SK-N-SH treated with all-trans-retinoic acid at 6 μM for 48 hours (cell line): ENCODE data around the gene FCER2.

Source experiments
- ESRRG ChIP-seq: fragments of 250-450 bp; sonication (Bioruptor Pico); IDR thresholded peaks from 2 replicates; pipeline ENCODE4 v1.6.1; 2021; ENCODE audit warnings: mild to moderate bottlenecking
- GLIS3 ChIP-seq: fragments of 250-450 bp; sonication (Bioruptor Pico); IDR thresholded peaks from 2 replicates; pipeline ENCODE4 v1.5.0; 2020; ENCODE audit warnings: mild to moderate bottlenecking, moderate library complexity
- ISL1 ChIP-seq: fragments of 250-450 bp; sonication (Bioruptor Pico); IDR thresholded peaks from 2 replicates; pipeline ENCODE4 v2.1.2; 2022; ENCODE audit warnings: mild to moderate bottlenecking, moderate library complexity
- OSR1 ChIP-seq: fragments of 250-450 bp; sonication (Bioruptor Pico); IDR thresholded peaks from 2 replicates; pipeline ENCODE4 v1.8.0; 2022; ENCODE audit warnings: moderate library complexity, mild to moderate bottlenecking, inconsistent platforms
- SNAI2 ChIP-seq: fragments of 250-450 bp; sonication (Bioruptor Pico); IDR thresholded peaks from 2 replicates; pipeline ENCODE4 v1.5.0; 2020; ENCODE audit warnings: mild to moderate bottlenecking, moderate library complexity
- TCF4 ChIP-seq: fragments of 250-450 bp; sonication (Bioruptor Pico); IDR thresholded peaks from 2 replicates; pipeline ENCODE4 v1.8.0; 2021; ENCODE audit warnings: mild to moderate bottlenecking, moderate library complexity, borderline replicate concordance
- TOX ChIP-seq: fragments of 250-450 bp; sonication (Bioruptor Pico); IDR thresholded peaks from 2 replicates; pipeline ENCODE4 v1.8.0; 2021; ENCODE audit warnings: mild to moderate bottlenecking, moderate library complexity, borderline replicate concordance
- ZFP30 ChIP-seq: fragments of 450-650 bp; formaldehyde crosslinking; IDR thresholded peaks from 2 replicates; pipeline ENCODE4 v1.5.0; 2022; ENCODE audit warnings: mild to moderate bottlenecking, moderate library complexity
- ZNF70 ChIP-seq: fragments of 450-650 bp; formaldehyde crosslinking; IDR thresholded peaks from 2 replicates; pipeline ENCODE4 v1.5.0; 2020; ENCODE audit warnings: mild to moderate bottlenecking, moderate library complexity

DNA sequence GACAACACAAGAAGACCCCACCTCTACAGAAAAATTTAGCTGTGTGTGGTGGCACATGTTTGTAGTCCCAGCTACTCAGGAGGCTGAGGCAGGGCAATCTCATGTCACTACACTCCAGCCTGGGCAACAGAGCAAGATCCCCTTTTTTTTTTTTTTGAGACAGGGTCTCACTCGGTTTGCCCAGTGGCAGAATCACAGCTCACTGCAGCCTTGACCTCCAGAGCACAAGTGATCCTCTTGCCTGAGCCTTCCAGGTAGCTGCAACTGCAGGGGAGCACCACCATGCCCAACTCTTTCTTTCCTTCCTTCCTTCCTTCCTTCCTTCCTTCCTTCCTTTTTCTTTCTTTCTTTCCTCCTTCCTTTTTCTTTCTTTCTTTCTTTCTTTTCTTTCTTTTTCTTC lies 34.2 kb upstream of the FCER2 start:
- TF ChIP-seq GLIS3 (no peak), ISL1 (CRISPR knock-in tag) (no peak), SNAI2 (CRISPR knock-in tag) (no peak), TCF4 (CRISPR knock-in tag) (no peak), ESRRG (CRISPR knock-in tag) (no peak), ZFP30 (no peak), OSR1 (CRISPR knock-in tag) (no peak), ZNF70 (CRISPR knock-in tag) (no peak), TOX (CRISPR knock-in tag) (no peak)
